ENCODE measurements around the gene TSHZ1.
A peak's percentile ranks its signal among the peaks of the same experiment; 100 is the strongest.

GRCh38 chr18:75170916-75171315 lies 39.7 kb upstream of the TSHZ1 start:
- TF ChIP-seq CTCF (conservative IDR thresholded peaks at IDR 0.05; ENCODE audit: low read depth in 2 of 2) (peak in 1 of 2 experiments; percentile 25; a peak in 1 of 4 replicates), POLR2AphosphoS5 (IDR thresholded peaks at IDR 0.05; ENCODE audit: low read depth) (no peak), CREB1 (CRISPR knock-in tag; IDR thresholded peaks at IDR 0.05; ENCODE audit: low read depth) (no peak), ETS1 (IDR thresholded peaks at IDR 0.05) (no peak), EZH2 (IDR thresholded peaks at IDR 0.05; ENCODE audit: low read depth, unreplicated experiment) (no peak)

All from GM23338 (cell line).